Subcutaneous abdominal adipose tissue (tissue), 5 donors: Measurements from ENCODE around the gene OPN4.

Source experiments
- H3K27ac ChIP-seq: one replicate; pipeline ENCODE4 v1.7.0; 2013; ENCODE audit warnings: low read depth, mild to moderate bottlenecking, inconsistent platforms, low read length, moderate library complexity
- H3K27me3 ChIP-seq, 5 donors: one replicate each; pipeline ENCODE4 v1.7.0; 2013; ENCODE audit warnings: low read length in 5 of 5, inconsistent platforms in 1 of 5; ENCODE audit not compliant: control insufficient read depth in 5 of 5, insufficient read depth in 4 of 5
- H3K36me3 ChIP-seq, 5 donors: one replicate each; pipeline ENCODE4 v1.7.0; 2013; ENCODE audit warnings: low read length in 5 of 5; ENCODE audit not compliant: control insufficient read depth in 5 of 5, insufficient read depth in 5 of 5
- H3K4me1 ChIP-seq, 5 donors: one replicate each; pipeline ENCODE4 v1.7.0; 2013; ENCODE audit warnings: low read length in 5 of 5, mild to moderate bottlenecking in 3 of 5, moderate library complexity in 1 of 5; ENCODE audit not compliant: control insufficient read depth in 5 of 5, insufficient read depth in 5 of 5
- H3K4me3 ChIP-seq, 5 donors: one replicate each; pipeline ENCODE4 v1.7.0; 2013; ENCODE audit warnings: low read length in 5 of 5, low read depth in 1 of 5
- H3K9ac ChIP-seq, 5 donors: one replicate each; pipeline ENCODE4 v1.7.0; 2013; ENCODE audit warnings: low read length in 5 of 5, mild to moderate bottlenecking in 4 of 5, moderate library complexity in 3 of 5
- H3K9me3 ChIP-seq, 5 donors: one replicate each; pipeline ENCODE4 v1.7.0; 2013; ENCODE audit warnings: low read length in 5 of 5; ENCODE audit not compliant: control insufficient read depth in 5 of 5
- donor health status: healthy.
- donor health status: healthy.
- donor health status: healthy.
- donor health status: healthy.
- donor health status: healthy.

Gene OPN4

GRCh38 chr10:86646532-86646931 is 7.8 kb upstream of the OPN4 start:
- Histone ChIP-seq H3K4me1 (peaks cover 3 to 28% (median 23%) of the 10 kb centered on the region in 5 donors), H3K9ac (no peak overlapping the region), H3K4me3 (no peak overlapping the region), H3K9me3 (no peaks in the 10 kb centered on the region), H3K27ac (no peak overlapping the region), H3K36me3 (no peaks in the 10 kb centered on the region), H3K27me3 (peaks cover 0 to 6% (median 0%) of the 10 kb centered on the region in 5 donors)

GRCh38 chr10:86646933-86647332 is 7.4 kb upstream of the OPN4 start:
- no peaks in the 10 kb centered on the region for H3K36me3 ChIP-seq
- H3K4me1 ChIP-seq: peaks cover 3 to 28% (median 23%) of the 10 kb centered on the region in 5 donors
- H3K27ac ChIP-seq: no peak overlapping the region
- H3K27me3 ChIP-seq: peaks cover 0 to 6% (median 0%) of the 10 kb centered on the region in 5 donors
- H3K9me3 ChIP-seq: no peaks in the 10 kb centered on the region
- H3K4me3 ChIP-seq: no peak overlapping the region
- no peak overlapping the region for H3K9ac ChIP-seq

- no peak overlapping the region for H3K27ac ChIP-seq
- peaks cover 3 to 31% (median 23%) of the 10 kb centered on the region in 5 donors for H3K4me1 ChIP-seq
- no peak overlapping the region for H3K9ac ChIP-seq
- no peaks in the 10 kb centered on the region for H3K9me3 ChIP-seq
- no peak overlapping the region for H3K4me3 ChIP-seq
- peaks cover 0 to 9% (median 0%) of the 10 kb centered on the region in 5 donors for H3K27me3 ChIP-seq
- no peaks in the 10 kb centered on the region for H3K36me3 ChIP-seq
Measured at GRCh38 chr10:86647773-86648703, 6.3 kb upstream of the OPN4 start.

- H3K36me3 ChIP-seq: no peaks in the 10 kb centered on the region
- no peak overlapping the region for H3K4me3 ChIP-seq
- H3K27ac ChIP-seq: no peak overlapping the region
- peaks cover 0 to 9% (median 0%) of the 10 kb centered on the region in 5 donors for H3K27me3 ChIP-seq
- H3K4me1 ChIP-seq: peaks cover 3 to 24% (median 23%) of the 10 kb centered on the region in 5 donors
- no peaks in the 10 kb centered on the region for H3K9me3 ChIP-seq
- H3K9ac ChIP-seq: no peak overlapping the region
Measured at GRCh38 chr10:86648704-86649427, 5.5 kb upstream of the OPN4 start.

- Histone ChIP-seq H3K9ac (peak overlapping the region in 1 of 5 donors; percentile 10), H3K27ac (no peak overlapping the region), H3K9me3 (no peaks in the 10 kb centered on the region), H3K4me3 (no peak overlapping the region), H3K27me3 (peaks cover 0 to 9% (median 0%) of the 10 kb centered on the region in 5 donors), H3K4me1 (peaks cover 3 to 23% (median 20%) of the 10 kb centered on the region in 5 donors), H3K36me3 (no peaks in the 10 kb centered on the region)
Measured at GRCh38 chr10:86649471-86650150, 4.7 kb upstream of the OPN4 start.

GRCh38 chr10:86650151-86650550 is 4.2 kb upstream of the OPN4 start:
- H3K27me3 ChIP-seq: peaks cover 0 to 9% (median 0%) of the 10 kb centered on the region in 5 donors
- no peaks in the 10 kb centered on the region for H3K36me3 ChIP-seq
- no peak overlapping the region for H3K4me3 ChIP-seq
- H3K9ac ChIP-seq: no peak overlapping the region
- H3K4me1 ChIP-seq: peaks cover 3 to 23% (median 17%) of the 10 kb centered on the region in 5 donors
- no peak overlapping the region for H3K27ac ChIP-seq
- no peaks in the 10 kb centered on the region for H3K9me3 ChIP-seq

- Histone ChIP-seq H3K9ac (no peak overlapping the region), H3K36me3 (no peaks in the 10 kb centered on the region), H3K4me3 (no peak overlapping the region), H3K9me3 (no peaks in the 10 kb centered on the region), H3K27me3 (peaks cover 0 to 9% (median 5%) of the 10 kb centered on the region in 5 donors), H3K27ac (no peak overlapping the region), H3K4me1 (peaks cover 3 to 23% (median 17%) of the 10 kb centered on the region in 5 donors)
Measured at GRCh38 chr10:86651021-86651471, 3.3 kb upstream of the OPN4 start.

- Histone ChIP-seq H3K9me3 (no peaks in the 10 kb centered on the region), H3K4me1 (peaks cover 3 to 23% (median 17%) of the 10 kb centered on the region in 5 donors), H3K36me3 (no peaks in the 10 kb centered on the region)
Measured at GRCh38 chr10:86651631-86652331, 2.6 kb upstream of the OPN4 start.

More at GRCh38 chr10:86651631-86652331, 2.6 kb upstream of the OPN4 start:
- H3K9ac ChIP-seq: no peak overlapping the region
- no peak overlapping the region for H3K27ac ChIP-seq
- peaks cover 0 to 13% (median 5%) of the 10 kb centered on the region in 5 donors for H3K27me3 ChIP-seq
- H3K4me3 ChIP-seq: no peak overlapping the region
